ENCODE results near the gene PCDHB9. TPM values are rescaled to one million over a fixed set of nuclear protein-coding genes. Genes with fewer than 3 reads are reported as not detected.
"Not testable (repeated sequence)": the region's sequence is repeated elsewhere in the genome, so short reads cannot be mapped to it uniquely, and the experiment has no call there.

PCDHB9 gene
- total RNA-seq, 1 experiment from 2014 or later = 5.6 TPM

DNA sequence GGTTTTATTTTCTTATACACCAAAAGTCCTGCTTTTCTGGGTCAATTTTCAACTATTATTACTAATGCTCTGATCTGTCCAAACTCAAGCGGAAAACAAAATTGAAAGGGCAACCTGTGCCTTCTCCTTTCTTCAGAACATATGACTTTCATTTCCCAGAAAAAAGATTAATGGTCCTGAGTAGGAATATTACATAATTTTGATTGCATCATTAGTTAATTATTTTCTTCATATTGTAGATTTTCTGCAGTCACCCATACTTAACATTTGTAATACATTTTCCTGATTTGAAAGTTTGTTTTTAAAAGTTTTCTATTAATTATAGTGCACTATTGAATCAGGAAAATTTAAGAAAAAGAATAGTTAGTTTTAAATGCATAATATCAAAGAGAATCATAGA is 11.0 kb upstream of the PCDHB9 start:
- no peak for DNase-seq (ENCODE audit: low spot score)
- H3K4me3 ChIP-seq (ENCODE audit: low read depth, low read length, poor library complexity, severe bottlenecking) = no peak overlapping the region
- intact Hi-C loops (cut with micrococcal nuclease; ENCODE audit: unreplicated experiment) = no loop called here
- no TSS peak for BruUV-seq (replicated peaks)
- H3K9me3 ChIP-seq (ENCODE audit: low read depth, low read length, poor library complexity, severe bottlenecking) = no peaks in the 10 kb centered on the region
- TF ChIP-seq, protein P1, sequence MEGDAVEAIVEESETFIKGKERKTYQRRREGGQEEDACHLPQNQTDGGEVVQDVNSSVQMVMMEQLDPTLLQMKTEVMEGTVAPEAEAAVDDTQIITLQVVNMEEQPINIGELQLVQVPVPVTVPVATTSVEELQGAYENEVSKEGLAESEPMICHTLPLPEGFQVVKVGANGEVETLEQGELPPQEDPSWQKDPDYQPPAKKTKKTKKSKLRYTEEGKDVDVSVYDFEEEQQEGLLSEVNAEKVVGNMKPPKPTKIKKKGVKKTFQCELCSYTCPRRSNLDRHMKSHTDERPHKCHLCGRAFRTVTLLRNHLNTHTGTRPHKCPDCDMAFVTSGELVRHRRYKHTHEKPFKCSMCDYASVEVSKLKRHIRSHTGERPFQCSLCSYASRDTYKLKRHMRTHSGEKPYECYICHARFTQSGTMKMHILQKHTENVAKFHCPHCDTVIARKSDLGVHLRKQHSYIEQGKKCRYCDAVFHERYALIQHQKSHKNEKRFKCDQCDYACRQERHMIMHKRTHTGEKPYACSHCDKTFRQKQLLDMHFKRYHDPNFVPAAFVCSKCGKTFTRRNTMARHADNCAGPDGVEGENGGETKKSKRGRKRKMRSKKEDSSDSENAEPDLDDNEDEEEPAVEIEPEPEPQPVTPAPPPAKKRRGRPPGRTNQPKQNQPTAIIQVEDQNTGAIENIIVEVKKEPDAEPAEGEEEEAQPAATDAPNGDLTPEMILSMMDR (conservative IDR thresholded peaks at IDR 0.05; ENCODE audit: low read depth, low read length) = no peak
- no peak for TF ChIP-seq EZH2 (IDR thresholded peaks at IDR 0.05; ENCODE audit: borderline replicate concordance, low read depth, low read length, poor library complexity, severe bottlenecking)
- CTCF ChIA-PET = no interaction called here
- H3K27me3 ChIP-seq (replicated peaks; ENCODE audit: insufficient read depth, low read depth, low read length, poor library complexity) = no peaks in the 10 kb centered on the region
- no peaks in the 10 kb centered on the region for H3K36me3 ChIP-seq (ENCODE audit: insufficient read depth, low read length, poor library complexity, severe bottlenecking)
- POLR2A ChIA-PET (ENCODE audit: low non-redundant PET) = no interaction called here
- H3K27ac ChIP-seq (ENCODE audit: low read depth, low read length, poor library complexity, severe bottlenecking) = no peak overlapping the region
- H3K4me1 ChIP-seq (ENCODE audit: insufficient read depth, low read length, poor library complexity, severe bottlenecking) = no peaks in the 10 kb centered on the region

DNA sequence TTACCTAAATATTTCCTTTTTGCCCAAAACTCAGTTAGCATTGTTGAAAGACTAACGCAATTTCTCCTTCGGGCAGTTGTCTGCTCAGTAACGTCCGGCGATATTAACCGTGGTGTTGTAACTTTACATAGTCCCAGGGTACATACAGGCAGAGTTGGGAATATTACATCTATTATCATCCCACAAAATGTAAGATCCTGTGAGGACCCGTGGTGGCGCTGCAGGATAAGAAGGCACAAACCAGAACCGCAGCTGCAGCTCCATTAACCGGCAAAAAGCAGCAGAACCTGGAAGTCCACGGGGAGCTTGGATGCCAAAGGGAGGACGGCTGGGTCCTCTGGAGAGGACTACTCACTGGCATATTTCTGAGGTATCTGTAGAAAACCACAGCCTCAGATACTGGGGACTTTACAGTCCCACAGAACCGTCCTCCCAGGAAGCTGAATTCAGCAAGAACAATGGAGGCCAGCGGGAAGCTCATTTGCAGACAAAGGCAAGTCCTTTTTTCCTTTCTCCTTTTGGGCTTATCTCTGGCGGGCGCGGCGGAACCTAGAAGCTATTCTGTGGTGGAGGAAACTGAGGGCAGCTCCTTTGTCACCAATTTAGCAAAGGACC is 9.3 kb upstream of the PCDHB9 start, which contains the start of gene PCDHB8:
TSS of gene PCDHB8 (plus strand) at position 214 of the 615 bp plus-strand sequence. CDS start at position 459, 245 bp downstream.
- H3K4me1 ChIP-seq (ENCODE audit: insufficient read depth, low read length, poor library complexity, severe bottlenecking); POLR2A ChIA-PET (ENCODE audit: low non-redundant PET); BruUV-seq (replicated peaks); intact Hi-C loops (cut with micrococcal nuclease; ENCODE audit: unreplicated experiment); H3K27me3 ChIP-seq (replicated peaks; ENCODE audit: insufficient read depth, low read depth, low read length, poor library complexity); H3K27ac ChIP-seq (ENCODE audit: low read depth, low read length, poor library complexity, severe bottlenecking); H3K36me3 ChIP-seq (ENCODE audit: insufficient read depth, low read length, poor library complexity, severe bottlenecking); H3K9me3 ChIP-seq (ENCODE audit: low read depth, low read length, poor library complexity, severe bottlenecking): not testable (repeated sequence)
- peak within 1 kb of the TSS; percentile 39 for H3K4me3 ChIP-seq (ENCODE audit: low read depth, low read length, poor library complexity, severe bottlenecking)
- CTCF ChIA-PET = interaction anchor here (0.6 kb wide), 1 partner anchor 21 kb away, joined by 3 read pairs; no protein-coding TSS in a partner anchor
- TF ChIP-seq, protein P1 (conservative IDR thresholded peaks at IDR 0.05; ENCODE audit: low read depth, low read length) = peak; percentile 54
- DNase-seq (ENCODE audit: low spot score) = peak; percentile 79

DNA sequence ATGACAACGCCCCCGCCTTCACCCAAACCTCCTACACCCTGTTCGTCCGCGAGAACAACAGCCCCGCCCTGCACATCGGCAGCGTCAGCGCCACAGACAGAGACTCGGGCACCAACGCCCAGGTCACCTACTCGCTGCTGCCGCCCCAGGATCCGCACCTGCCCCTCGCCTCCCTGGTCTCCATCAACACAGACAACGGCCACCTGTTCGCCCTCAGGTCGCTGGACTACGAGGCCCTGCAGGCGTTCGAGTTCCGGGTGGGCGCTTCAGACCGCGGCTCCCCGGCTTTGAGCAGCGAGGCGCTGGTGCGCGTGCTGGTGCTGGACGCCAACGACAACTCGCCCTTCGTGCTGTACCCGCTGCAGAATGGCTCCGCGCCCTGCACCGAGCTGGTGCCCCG is 7.6 kb upstream of the PCDHB9 start:
- H3K27ac ChIP-seq (ENCODE audit: low read depth, low read length, poor library complexity, severe bottlenecking); CTCF ChIA-PET; H3K4me3 ChIP-seq (ENCODE audit: low read depth, low read length, poor library complexity, severe bottlenecking); H3K4me1 ChIP-seq (ENCODE audit: insufficient read depth, low read length, poor library complexity, severe bottlenecking); H3K27me3 ChIP-seq (replicated peaks; ENCODE audit: insufficient read depth, low read depth, low read length, poor library complexity); BruUV-seq (replicated peaks); DNase-seq (ENCODE audit: low spot score); POLR2A ChIA-PET (ENCODE audit: low non-redundant PET); H3K36me3 ChIP-seq (ENCODE audit: insufficient read depth, low read length, poor library complexity, severe bottlenecking); H3K9me3 ChIP-seq (ENCODE audit: low read depth, low read length, poor library complexity, severe bottlenecking); intact Hi-C loops (cut with micrococcal nuclease; ENCODE audit: unreplicated experiment): not testable (repeated sequence)

DNA sequence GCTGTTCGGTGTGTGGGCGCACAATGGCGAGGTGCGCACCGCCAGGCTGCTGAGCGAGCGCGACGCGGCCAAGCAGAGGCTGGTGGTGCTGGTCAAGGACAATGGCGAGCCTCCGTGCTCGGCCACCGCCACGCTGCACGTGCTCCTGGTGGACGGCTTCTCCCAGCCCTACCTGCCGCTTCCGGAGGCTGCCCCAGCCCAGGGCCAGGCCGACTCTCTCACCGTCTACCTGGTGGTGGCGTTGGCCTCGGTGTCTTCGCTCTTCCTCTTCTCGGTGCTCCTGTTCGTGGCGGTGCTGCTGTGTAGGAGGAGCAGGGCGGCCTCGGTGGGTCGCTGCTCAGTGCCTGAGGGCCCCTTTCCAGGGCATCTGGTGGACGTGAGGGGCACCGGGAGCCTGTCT is 7.1 kb upstream of the PCDHB9 start:
- H3K9me3 ChIP-seq (ENCODE audit: low read depth, low read length, poor library complexity, severe bottlenecking); H3K27ac ChIP-seq (ENCODE audit: low read depth, low read length, poor library complexity, severe bottlenecking); BruUV-seq (replicated peaks); POLR2A ChIA-PET (ENCODE audit: low non-redundant PET); H3K4me1 ChIP-seq (ENCODE audit: insufficient read depth, low read length, poor library complexity, severe bottlenecking); H3K4me3 ChIP-seq (ENCODE audit: low read depth, low read length, poor library complexity, severe bottlenecking); H3K27me3 ChIP-seq (replicated peaks; ENCODE audit: insufficient read depth, low read depth, low read length, poor library complexity); CTCF ChIA-PET; H3K36me3 ChIP-seq (ENCODE audit: insufficient read depth, low read length, poor library complexity, severe bottlenecking); DNase-seq (ENCODE audit: low spot score): not testable (repeated sequence)
- intact Hi-C loops (cut with micrococcal nuclease; ENCODE audit: unreplicated experiment) = loop anchor here (5.0 kb wide), 1 partner anchor 88 kb away; the partner anchor contains the start of gene PCDHB2
